ENCODE data around the gene STEAP4.

Gene STEAP4

GRCh38 chr7:88226886-88227516, 79.7 kb downstream of the STEAP4 start:
- TF ChIP-seq, protein P1, sequence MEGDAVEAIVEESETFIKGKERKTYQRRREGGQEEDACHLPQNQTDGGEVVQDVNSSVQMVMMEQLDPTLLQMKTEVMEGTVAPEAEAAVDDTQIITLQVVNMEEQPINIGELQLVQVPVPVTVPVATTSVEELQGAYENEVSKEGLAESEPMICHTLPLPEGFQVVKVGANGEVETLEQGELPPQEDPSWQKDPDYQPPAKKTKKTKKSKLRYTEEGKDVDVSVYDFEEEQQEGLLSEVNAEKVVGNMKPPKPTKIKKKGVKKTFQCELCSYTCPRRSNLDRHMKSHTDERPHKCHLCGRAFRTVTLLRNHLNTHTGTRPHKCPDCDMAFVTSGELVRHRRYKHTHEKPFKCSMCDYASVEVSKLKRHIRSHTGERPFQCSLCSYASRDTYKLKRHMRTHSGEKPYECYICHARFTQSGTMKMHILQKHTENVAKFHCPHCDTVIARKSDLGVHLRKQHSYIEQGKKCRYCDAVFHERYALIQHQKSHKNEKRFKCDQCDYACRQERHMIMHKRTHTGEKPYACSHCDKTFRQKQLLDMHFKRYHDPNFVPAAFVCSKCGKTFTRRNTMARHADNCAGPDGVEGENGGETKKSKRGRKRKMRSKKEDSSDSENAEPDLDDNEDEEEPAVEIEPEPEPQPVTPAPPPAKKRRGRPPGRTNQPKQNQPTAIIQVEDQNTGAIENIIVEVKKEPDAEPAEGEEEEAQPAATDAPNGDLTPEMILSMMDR (IDR thresholded peaks at IDR 0.05), result no peak

DNA sequence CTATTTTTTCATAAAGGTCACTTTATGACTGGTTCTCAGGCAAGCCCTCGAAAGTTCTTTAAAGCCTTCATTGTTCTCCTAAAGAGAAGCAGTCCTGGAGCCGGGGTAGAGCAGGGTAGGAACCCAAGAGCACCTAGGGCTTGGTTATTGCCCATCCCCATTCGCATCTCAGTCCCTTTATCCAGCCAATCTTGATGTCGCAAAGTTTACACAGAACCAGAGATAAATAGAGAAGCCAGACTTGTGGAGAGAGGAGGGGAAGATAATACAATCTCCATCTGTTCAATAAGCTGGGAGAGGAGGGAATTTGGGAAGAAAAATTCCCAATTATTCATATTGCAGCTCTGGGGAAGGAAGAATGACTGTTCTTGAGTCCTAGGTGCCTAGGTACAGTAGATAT, 80.5 kb downstream of the STEAP4 start:
- TF ChIP-seq, protein P1 (IDR thresholded peaks at IDR 0.05), result no peak

- TF ChIP-seq, protein P1 (IDR thresholded peaks at IDR 0.05), result no peak
Measured at GRCh38 chr7:88224601-88225275, 82.0 kb downstream of the STEAP4 start.

DNA sequence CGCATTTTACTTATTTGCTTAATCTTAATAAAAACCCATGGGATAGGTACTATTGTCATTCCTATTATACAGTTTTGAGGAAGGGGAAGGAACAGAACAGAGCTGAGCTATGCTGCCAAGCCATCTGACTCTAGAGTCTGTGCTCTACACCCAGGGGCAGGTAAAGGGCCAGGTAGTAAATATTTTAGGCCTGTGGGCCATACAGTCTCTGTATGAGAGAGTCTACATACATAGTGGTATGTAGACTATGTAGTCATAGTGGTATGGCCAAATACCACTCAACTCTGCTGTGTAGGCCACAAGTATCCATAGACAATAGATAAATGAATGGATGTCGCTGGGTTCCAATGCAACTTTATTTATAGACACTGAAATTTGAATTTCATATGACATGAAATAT, 83.4 kb downstream of the STEAP4 start:
- TF ChIP-seq, protein P1 (IDR thresholded peaks at IDR 0.05), result no peak
